ENCODE results near the gene MALSU1. TPM values are rescaled to one million over a fixed set of nuclear protein-coding genes. Genes with fewer than 3 reads are reported as not detected.

MALSU1 gene
- 63.5 to 84.8 TPM (median 83.1 TPM) in 5 replicates for total RNA-seq (2022; extraction: Qiagen RNA extraction; ENCODE audit: low read depth)

DNA sequence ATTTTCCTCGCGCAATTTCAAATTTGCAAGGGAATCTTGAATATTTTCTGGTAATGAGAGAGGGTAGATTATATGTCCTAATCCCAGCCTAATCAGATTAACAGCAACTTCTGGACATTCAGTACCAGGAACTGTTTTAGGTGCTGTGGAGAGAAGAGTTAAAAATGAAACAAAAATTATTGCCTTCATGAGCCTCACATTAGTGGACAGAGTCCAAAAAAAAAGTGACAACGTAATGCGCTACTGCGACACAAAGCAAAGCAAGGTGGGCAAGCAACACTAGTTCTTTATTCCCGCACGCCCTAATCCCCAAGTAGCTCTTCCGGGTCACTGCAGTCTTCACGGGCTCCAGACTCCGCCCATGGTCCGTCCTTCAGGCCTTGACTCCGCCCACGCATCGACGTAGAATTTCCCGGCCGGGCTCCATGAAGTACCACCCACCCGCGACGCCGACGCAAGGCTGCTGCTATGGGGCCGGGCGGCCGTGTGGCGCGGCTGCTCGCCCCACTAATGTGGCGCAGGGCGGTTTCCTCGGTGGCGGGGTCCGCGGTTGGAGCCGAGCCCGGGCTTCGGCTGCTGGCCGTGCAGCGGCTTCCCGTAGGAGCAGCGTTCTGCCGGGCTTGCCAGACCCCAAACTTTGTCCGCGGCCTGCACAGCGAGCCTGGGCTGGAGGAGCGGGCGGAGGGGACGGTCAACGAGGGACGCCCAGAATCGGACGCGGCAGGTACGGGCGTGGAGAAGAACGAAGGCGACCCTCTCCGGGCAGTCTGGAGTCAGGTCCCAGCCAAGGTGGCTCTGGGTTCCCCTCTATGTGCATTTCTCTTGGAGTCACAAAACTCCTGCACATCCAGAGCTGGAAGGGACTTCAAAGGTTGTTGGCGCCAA, at the start of gene MALSU1:
Gene MALSU1, plus strand, starts transcription at position 455 of the 885 bp plus-strand sequence. Its CDS starts 14 bp downstream, at position 469.

Other genes starting within 250 kb of the MALSU1 start
- 17.6 to 27.1 TPM (median 23.5 TPM) in 5 replicates for gene KLHL7, start 193.6 kb upstream of the MALSU1 start, total RNA-seq (2022; extraction: Qiagen RNA extraction; ENCODE audit: low read depth)
- gene NUP42, start 117.3 kb upstream of the MALSU1 start, total RNA-seq (2022; extraction: Qiagen RNA extraction; ENCODE audit: low read depth): 25.2 to 31.1 TPM (median 27.4 TPM) in 5 replicates
- 2.0 to 3.2 TPM (median 2.7 TPM) in 5 replicates for gene GPNMB, start 52.6 kb upstream of the MALSU1 start, total RNA-seq (2022; extraction: Qiagen RNA extraction; ENCODE audit: low read depth)
- 20.7 to 26.6 TPM (median 25.1 TPM) in 5 replicates for gene IGF2BP3, start 171.2 kb downstream of the MALSU1 start, total RNA-seq (2022; extraction: Qiagen RNA extraction; ENCODE audit: low read depth)
- 67.1 to 78.7 TPM (median 77.0 TPM) in 5 replicates for gene TRA2A, start 232.6 kb downstream of the MALSU1 start, total RNA-seq (2022; extraction: Qiagen RNA extraction; ENCODE audit: low read depth)